K562 (cell line): ENCODE data around the gene HOXC5. TPM values are rescaled to one million over a fixed set of nuclear protein-coding genes. Genes with fewer than 3 reads are reported as not detected.
A peak's percentile ranks its signal among the peaks of the same experiment; 100 is the strongest.

Source experiments
- CHD1 ChIP-seq: fragments of 200-600 bp; sonication (generic); IDR thresholded peaks from one replicate; pipeline ENCODE4 v1.6.1; 2012; ENCODE audit warnings: mild to moderate bottlenecking, moderate library complexity, low read length, inconsistent platforms
- DNMT1 ChIP-seq: fragments of 450-650 bp; IDR thresholded peaks from 2 replicates; pipeline ENCODE4 v1.6.1; 2016; ENCODE audit warnings: antibody characterized with exemption, mild to moderate bottlenecking
- ERF ChIP-seq: fragments of 450-650 bp; formaldehyde crosslinking; IDR thresholded peaks from 2 replicates; pipeline ENCODE4 v1.4.0; 2020; ENCODE audit warnings: mild to moderate bottlenecking, mixed read lengths
- KDM1A ChIP-seq, 2 experiments: fragments of 450-650 bp; IDR thresholded peaks; 2 replicates each; pipeline ENCODE4 v1.6.1; 2016; ENCODE audit warnings: mild to moderate bottlenecking in 2 of 2
- KLF16 ChIP-seq: IDR thresholded peaks from 2 replicates; pipeline ENCODE4 v1.6.1; 2016; ENCODE audit warnings: antibody characterized with exemption
- MAZ ChIP-seq, 2 experiments: fragments of 450-650 bp in 1 of 2; sonication (generic) in 1 of 2; formaldehyde crosslinking; IDR thresholded peaks in 1 of 2; conservative IDR thresholded peaks in 1 of 2; 2 replicates each; pipeline versions ENCODE4 v1.4.0 to v1.5.0; 2020; ENCODE audit warnings: mild to moderate bottlenecking in 1 of 2, missing genetic modification reagents in 1 of 2
- NFE2L1 ChIP-seq: fragments of 450-650 bp; IDR thresholded peaks from 2 replicates; pipeline ENCODE4 v1.6.1; 2016; ENCODE audit warnings: missing genetic modification characterization, low read depth, mild to moderate bottlenecking, missing compliant biosample characterization, moderate library complexity, borderline replicate concordance
- NFYB ChIP-seq: IDR thresholded peaks from 2 replicates; pipeline ENCODE4 v1.6.1; 2011; ENCODE audit warnings: mild to moderate bottlenecking, moderate library complexity; ENCODE audit not compliant: insufficient read length; ENCODE audit errors: extremely low read depth
- POLR2H ChIP-seq: IDR thresholded peaks from 2 replicates; pipeline ENCODE4 v1.6.1; 2016; ENCODE audit warnings: missing genetic modification characterization, low read depth, mild to moderate bottlenecking, control low read depth, missing compliant biosample characterization, moderate library complexity
- SNIP1 ChIP-seq: fragments of 450-650 bp; IDR thresholded peaks from 2 replicates; pipeline ENCODE4 v1.7.1; 2017; ENCODE audit warnings: low read depth, mild to moderate bottlenecking
- SUPT5H ChIP-seq: fragments of 450-650 bp; IDR thresholded peaks from 2 replicates; pipeline ENCODE4 v1.6.1; 2016
- TGIF2 ChIP-seq: sonication (generic); formaldehyde crosslinking; IDR thresholded peaks from 2 replicates; pipeline ENCODE4 v1.8.1; 2022; ENCODE audit warnings: mild to moderate bottlenecking, missing genetic modification reagents, moderate library complexity
- XRCC3 ChIP-seq: fragments of 450-650 bp; IDR thresholded peaks from 2 replicates; pipeline ENCODE4 v1.6.1; 2017; ENCODE audit warnings: mild to moderate bottlenecking, moderate library complexity
- polyA plus RNA-seq, 8 experiments: library from polyadenylated mRNA; depleted of rRNA in 4 of 8; stranded (reverse) in 5 of 8; unstranded in 3 of 8; fragments of >200 nt; fragmentation: Nextera tagmentation in 2 of 8; fragmentation: Illumina TruSeq in 1 of 8; extraction: Ambion mirVana in 2 of 8; extraction: Trizol in 1 of 8; gene quantifications; 2 replicates each; pipeline versions ENCODE4 v1.2.1 to v1.2.3, GENCODE V29; 2011 to 2014; ENCODE audit warnings: inconsistent platforms in 1 of 8, missing spikeins in 1 of 8
- total RNA-seq, 7 experiments: library from RNA; depleted of rRNA in 6 of 7; stranded (reverse); fragments of >200 nt in 6 of 7; fragmentation: Illumina TruSeq in 2 of 7; extraction: Trizol in 2 of 7; gene quantifications; 2 replicates each; pipeline versions ENCODE4 v1.2.1 to v1.2.3, GENCODE V29; 2011 to 2021; ENCODE audit warnings: low replicate concordance in 1 of 7
- TF ChIP-seq, protein P1 (sequence below): fragments of 450-650 bp; IDR thresholded peaks from 2 replicates; pipeline ENCODE4 v1.6.1; 2016; ENCODE audit warnings: mild to moderate bottlenecking, moderate library complexity

HOXC5 gene
- total and polyA plus RNA-seq, 9 of the 15 experiments (the other 6 are each of a cell fraction or from before 2014, with no cell fraction given), result 0.10 to 0.44 (median 0.18) TPM; not detected in 4

DNA sequence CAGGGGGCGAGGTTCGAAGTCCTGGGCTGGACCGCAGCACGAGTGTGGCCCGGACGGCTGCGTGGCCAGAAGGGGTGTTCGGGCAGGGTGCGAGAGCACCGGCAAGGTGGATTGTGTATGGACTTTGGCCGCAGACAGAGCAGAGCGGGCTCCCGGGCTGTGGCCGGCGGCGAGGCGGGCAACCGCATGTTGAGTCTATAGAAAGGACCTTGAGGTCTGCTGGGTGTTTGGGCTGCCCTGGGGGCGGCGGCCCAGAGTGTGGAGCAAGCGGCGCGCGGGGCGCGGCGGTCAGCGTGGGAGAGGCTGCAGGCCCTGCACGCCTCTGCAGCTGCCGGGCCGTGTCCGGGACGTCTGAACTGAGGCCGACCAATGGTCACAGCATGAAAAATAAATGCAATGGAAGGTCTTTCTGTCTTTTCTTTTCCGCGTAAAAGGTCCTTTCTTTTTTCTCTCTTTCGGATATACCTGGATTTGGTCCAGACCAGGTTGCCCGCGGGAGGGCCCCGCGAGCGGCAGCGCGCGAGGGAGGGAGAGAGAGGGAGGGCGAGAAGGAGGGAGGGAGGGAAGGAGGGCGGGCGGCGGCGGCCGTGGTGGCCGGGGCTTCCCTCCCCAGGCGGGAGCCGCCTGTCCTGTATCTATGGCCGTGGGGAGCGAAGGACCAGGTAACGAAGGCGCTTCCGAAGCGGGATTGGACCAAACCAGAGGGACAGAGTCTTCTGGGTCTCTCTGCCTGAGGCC lies 38.4 kb upstream of the HOXC5 start (continued):
- TF ChIP-seq MAZ (CRISPR knock-in tag; conservative IDR thresholded peaks at IDR 0.05 in 1 of 2, IDR thresholded peaks at IDR 0.05 in 1 of 2) (peak; percentile 53 to 80), NFYB (no peak), ERF (CRISPR knock-in tag) (0 out of 2 replicates have a peak, but pooled peaks have one; percentile 57), KLF16 (no peak), SUPT5H (peak; percentile 17), SNIP1 (no peak), XRCC3 (no peak), POLR2H (tag) (no peak), KDM1A (IDR thresholded peaks at IDR 0.05) (peak in 1 of 2 experiments; percentile 48; a peak in 1 of 4 replicates), TGIF2 (CRISPR knock-in tag) (no peak), CHD1 (no peak), NFE2L1 (no peak), DNMT1 (no peak)
- TF ChIP-seq, protein P1, sequence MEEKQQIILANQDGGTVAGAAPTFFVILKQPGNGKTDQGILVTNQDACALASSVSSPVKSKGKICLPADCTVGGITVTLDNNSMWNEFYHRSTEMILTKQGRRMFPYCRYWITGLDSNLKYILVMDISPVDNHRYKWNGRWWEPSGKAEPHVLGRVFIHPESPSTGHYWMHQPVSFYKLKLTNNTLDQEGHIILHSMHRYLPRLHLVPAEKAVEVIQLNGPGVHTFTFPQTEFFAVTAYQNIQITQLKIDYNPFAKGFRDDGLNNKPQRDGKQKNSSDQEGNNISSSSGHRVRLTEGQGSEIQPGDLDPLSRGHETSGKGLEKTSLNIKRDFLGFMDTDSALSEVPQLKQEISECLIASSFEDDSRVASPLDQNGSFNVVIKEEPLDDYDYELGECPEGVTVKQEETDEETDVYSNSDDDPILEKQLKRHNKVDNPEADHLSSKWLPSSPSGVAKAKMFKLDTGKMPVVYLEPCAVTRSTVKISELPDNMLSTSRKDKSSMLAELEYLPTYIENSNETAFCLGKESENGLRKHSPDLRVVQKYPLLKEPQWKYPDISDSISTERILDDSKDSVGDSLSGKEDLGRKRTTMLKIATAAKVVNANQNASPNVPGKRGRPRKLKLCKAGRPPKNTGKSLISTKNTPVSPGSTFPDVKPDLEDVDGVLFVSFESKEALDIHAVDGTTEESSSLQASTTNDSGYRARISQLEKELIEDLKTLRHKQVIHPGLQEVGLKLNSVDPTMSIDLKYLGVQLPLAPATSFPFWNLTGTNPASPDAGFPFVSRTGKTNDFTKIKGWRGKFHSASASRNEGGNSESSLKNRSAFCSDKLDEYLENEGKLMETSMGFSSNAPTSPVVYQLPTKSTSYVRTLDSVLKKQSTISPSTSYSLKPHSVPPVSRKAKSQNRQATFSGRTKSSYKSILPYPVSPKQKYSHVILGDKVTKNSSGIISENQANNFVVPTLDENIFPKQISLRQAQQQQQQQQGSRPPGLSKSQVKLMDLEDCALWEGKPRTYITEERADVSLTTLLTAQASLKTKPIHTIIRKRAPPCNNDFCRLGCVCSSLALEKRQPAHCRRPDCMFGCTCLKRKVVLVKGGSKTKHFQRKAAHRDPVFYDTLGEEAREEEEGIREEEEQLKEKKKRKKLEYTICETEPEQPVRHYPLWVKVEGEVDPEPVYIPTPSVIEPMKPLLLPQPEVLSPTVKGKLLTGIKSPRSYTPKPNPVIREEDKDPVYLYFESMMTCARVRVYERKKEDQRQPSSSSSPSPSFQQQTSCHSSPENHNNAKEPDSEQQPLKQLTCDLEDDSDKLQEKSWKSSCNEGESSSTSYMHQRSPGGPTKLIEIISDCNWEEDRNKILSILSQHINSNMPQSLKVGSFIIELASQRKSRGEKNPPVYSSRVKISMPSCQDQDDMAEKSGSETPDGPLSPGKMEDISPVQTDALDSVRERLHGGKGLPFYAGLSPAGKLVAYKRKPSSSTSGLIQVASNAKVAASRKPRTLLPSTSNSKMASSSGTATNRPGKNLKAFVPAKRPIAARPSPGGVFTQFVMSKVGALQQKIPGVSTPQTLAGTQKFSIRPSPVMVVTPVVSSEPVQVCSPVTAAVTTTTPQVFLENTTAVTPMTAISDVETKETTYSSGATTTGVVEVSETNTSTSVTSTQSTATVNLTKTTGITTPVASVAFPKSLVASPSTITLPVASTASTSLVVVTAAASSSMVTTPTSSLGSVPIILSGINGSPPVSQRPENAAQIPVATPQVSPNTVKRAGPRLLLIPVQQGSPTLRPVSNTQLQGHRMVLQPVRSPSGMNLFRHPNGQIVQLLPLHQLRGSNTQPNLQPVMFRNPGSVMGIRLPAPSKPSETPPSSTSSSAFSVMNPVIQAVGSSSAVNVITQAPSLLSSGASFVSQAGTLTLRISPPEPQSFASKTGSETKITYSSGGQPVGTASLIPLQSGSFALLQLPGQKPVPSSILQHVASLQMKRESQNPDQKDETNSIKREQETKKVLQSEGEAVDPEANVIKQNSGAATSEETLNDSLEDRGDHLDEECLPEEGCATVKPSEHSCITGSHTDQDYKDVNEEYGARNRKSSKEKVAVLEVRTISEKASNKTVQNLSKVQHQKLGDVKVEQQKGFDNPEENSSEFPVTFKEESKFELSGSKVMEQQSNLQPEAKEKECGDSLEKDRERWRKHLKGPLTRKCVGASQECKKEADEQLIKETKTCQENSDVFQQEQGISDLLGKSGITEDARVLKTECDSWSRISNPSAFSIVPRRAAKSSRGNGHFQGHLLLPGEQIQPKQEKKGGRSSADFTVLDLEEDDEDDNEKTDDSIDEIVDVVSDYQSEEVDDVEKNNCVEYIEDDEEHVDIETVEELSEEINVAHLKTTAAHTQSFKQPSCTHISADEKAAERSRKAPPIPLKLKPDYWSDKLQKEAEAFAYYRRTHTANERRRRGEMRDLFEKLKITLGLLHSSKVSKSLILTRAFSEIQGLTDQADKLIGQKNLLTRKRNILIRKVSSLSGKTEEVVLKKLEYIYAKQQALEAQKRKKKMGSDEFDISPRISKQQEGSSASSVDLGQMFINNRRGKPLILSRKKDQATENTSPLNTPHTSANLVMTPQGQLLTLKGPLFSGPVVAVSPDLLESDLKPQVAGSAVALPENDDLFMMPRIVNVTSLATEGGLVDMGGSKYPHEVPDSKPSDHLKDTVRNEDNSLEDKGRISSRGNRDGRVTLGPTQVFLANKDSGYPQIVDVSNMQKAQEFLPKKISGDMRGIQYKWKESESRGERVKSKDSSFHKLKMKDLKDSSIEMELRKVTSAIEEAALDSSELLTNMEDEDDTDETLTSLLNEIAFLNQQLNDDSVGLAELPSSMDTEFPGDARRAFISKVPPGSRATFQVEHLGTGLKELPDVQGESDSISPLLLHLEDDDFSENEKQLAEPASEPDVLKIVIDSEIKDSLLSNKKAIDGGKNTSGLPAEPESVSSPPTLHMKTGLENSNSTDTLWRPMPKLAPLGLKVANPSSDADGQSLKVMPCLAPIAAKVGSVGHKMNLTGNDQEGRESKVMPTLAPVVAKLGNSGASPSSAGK, result peak; percentile 7
